GM12874 (cell line): ENCODE measurements around the gene HIVEP2.

Experiments
- CTCF ChIP-seq: IDR thresholded peaks from 2 replicates; pipeline ENCODE4 v1.5.1; 2011; ENCODE audit warnings: low read depth, mild to moderate bottlenecking, control low read depth, low read length, moderate library complexity; ENCODE audit not compliant: insufficient read depth

Gene HIVEP2

DNA sequence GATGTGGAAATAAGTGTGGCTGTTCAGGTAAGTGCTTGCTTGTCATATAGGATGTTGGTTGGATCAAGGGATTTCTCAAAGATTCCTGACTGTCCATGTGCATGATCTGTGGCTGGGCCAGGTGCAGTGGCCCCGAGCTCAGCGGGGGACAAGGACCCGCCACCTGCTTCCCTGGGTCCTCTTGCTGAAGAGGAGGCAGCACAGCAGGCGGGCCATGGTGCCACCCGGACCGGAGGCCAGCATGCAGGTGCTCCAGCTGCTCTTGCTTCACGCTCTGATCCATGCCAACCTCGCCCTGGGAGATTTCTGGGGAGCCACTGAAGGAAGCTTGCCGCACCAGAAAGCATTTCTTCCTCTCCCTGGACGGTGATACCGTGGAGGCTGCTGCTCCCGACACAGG, 173.8 kb downstream of the HIVEP2 start:
- TF ChIP-seq CTCF, result no peak

GRCh38 chr6:142765306-142765705, 179.7 kb downstream of the HIVEP2 start:
- no peak for TF ChIP-seq CTCF

DNA sequence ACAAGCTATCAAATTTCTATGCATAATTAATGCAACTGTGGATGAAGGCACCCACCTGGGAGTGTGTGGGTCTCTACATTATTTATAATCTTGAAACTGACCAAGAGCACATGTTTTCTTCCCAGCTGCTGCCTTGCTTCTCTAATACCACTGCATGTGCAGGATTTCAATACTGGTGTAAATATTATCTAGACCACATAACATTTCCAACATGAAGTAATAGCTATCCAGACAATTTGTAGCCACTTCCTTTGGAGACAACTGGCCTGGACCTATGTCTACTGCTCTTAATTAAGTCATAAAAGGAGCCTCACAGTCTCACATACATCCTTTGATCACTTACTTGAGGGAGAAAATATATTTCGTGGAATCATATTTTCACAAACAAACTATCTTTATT, 180.7 kb downstream of the HIVEP2 start:
- TF ChIP-seq CTCF, result no peak

DNA sequence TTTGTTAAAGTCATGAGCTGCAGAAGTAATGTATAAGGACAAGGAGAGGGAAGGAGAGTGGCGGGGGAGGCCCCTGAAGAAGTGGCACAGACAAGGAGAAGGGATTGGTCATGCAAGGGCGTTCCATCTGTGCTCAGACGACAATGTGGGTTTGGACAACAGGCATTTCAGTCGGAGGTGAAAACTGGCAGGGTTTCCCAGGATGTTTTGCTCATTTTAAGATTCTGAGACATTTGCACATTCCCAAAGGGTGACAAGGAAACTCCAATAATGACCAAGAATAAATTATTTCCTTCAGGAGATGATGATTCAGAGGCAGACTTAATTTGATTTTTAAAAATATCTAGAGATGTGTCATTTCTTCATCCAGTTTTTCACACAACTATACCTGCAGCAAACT, 181.8 kb downstream of the HIVEP2 start:
- no peak for TF ChIP-seq CTCF

DNA sequence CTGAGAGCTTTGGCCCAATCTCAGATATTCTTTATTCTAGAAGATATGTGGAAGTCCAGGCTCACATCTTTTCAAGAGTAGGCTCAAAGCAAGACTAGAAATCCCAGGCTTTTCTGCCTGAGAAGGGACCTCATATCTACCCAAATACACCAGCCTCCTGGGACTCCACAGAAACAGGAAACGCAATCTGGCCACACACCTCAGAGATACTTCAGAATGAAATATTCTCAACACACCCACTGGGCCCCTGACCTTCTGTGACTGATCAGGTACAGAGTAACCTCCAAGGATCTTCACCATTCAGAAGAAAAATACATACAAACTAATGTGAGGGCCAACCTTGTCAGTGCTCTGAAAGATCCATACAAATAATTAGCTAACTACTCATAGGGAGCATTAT, 183.2 kb downstream of the HIVEP2 start:
- no peak for TF ChIP-seq CTCF

- TF ChIP-seq CTCF, result no peak
Observed at GRCh38 chr6:142760152-142760551, 184.8 kb downstream of the HIVEP2 start.

DNA sequence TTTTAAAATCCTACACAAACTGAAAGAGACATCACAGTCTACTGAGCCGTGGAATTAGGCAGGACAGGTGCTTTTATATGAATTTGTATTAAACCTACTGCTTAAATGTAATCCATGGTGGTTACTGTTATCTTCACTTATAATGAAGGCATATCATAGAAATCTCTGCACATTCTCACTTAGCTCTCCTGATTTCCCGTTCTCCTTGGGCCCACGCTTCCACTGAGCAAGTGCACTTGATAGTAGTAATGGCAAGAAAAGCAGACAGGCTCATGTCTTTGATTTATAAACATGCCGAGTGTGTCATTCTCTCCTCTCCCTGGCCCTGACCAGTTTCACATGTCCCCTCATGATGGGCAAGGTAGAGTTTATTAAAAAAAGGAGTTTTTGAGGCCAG, 186.3 kb downstream of the HIVEP2 start:
- TF ChIP-seq CTCF, result no peak

GRCh38 chr6:142757852-142758628, 186.9 kb downstream of the HIVEP2 start:
- TF ChIP-seq CTCF, result no peak
